Measurements from ENCODE around the gene VRK3. TPM values are rescaled to one million over a fixed set of nuclear protein-coding genes. Genes with fewer than 3 reads are reported as not detected.

The VRK3 gene
- total and polyA plus RNA-seq, 2 donors (not counting 3 experiments of a cell fraction or from before 2014, with no cell fraction given) = 20.4 to 36.0 TPM

GRCh38 chr19:49957262-49957915 is 67.8 kb downstream of the VRK3 start:
- TF ChIP-seq JUN (IDR thresholded peaks at IDR 0.05; ENCODE audit: borderline replicate concordance, insufficient read depth, insufficient read length, low read depth) (no peak), POLR2A (IDR thresholded peaks at IDR 0.05; ENCODE audit: low read depth, low read length) (no peak), MYC (IDR thresholded peaks at IDR 0.05; ENCODE audit: low read depth, low read length) (no peak), FOS (IDR thresholded peaks at IDR 0.05; ENCODE audit: borderline replicate concordance, insufficient read depth, low read length) (no peak), EZH2 (IDR thresholded peaks at IDR 0.05; ENCODE audit: borderline replicate concordance, low read depth, low read length, severe bottlenecking) (no peak)
- CTCF ChIA-PET = interaction anchor here (0.8 to 0.9 kb wide), 2 partner anchors 19 to 30 kb away, joined by 3 read pairs; no protein-coding TSS in a partner anchor
- Histone ChIP-seq H3K27ac (ENCODE audit: insufficient read depth, low read depth, low read length) (no peak overlapping the region), H3K9ac (replicated peaks; ENCODE audit: extremely low read depth, insufficient read depth, low read length) (no peak overlapping the region), H4K20me1 (replicated peaks; ENCODE audit: control insufficient read depth, extremely low read depth, insufficient read depth, low read length) (no peaks in the 10 kb centered on the region), H3K27me3 (ENCODE audit: control insufficient read depth in 2 of 2, insufficient read depth in 2 of 2, low read length in 2 of 2) (peaks cover 9 to 16% of the 10 kb centered on the region in 2 experiments), H3K79me2 (ENCODE audit: control insufficient read depth, insufficient read depth, low read length) (no peaks in the 10 kb centered on the region), H3K4me3 (replicated peaks in 1 of 3; ENCODE audit: insufficient read depth in 1 of 3, low read depth in 1 of 3, low read length in 3 of 3) (no peak overlapping the region), H3K36me3 (ENCODE audit: control insufficient read depth in 2 of 2, extremely low read depth in 1 of 2, insufficient read depth in 2 of 2, low read length in 2 of 2) (no peaks in the 10 kb centered on the region), H3K4me1 (ENCODE audit: control insufficient read depth, extremely low read depth, insufficient read depth, low read length) (peaks cover 5% of the 10 kb centered on the region), H2AFZ (ENCODE audit: low read depth, low read length) (no peak overlapping the region), H3K4me2 (ENCODE audit: insufficient read depth, low read length) (no peak overlapping the region), H3K9me1 (replicated peaks; ENCODE audit: control insufficient read depth, extremely low read depth, insufficient read depth, low read length) (no peaks in the 10 kb centered on the region), H3K9me3 (replicated peaks; ENCODE audit: control insufficient read depth, insufficient read depth, low read length) (no peaks in the 10 kb centered on the region)
- BruUV-seq (replicated peaks) = no TSS peak
- FAIRE-seq (no peak), DNase-seq (ENCODE audit: low read depth, low spot score) (no peak)
- intact Hi-C loops (cut with micrococcal nuclease) (no loop called here), dilution Hi-C loops (cut with MboI; ENCODE audit: extremely low pct_ligation_motif_present, low sequenced_read_pairs) (no loop called here)
- POLR2A ChIA-PET = no interaction called here

- Histone ChIP-seq H2AFZ (ENCODE audit: low read depth, low read length) (no peak overlapping the region), H3K9me3 (replicated peaks; ENCODE audit: control insufficient read depth, insufficient read depth, low read length) (no peaks in the 10 kb centered on the region), H3K4me2 (ENCODE audit: insufficient read depth, low read length) (no peak overlapping the region), H3K79me2 (ENCODE audit: control insufficient read depth, insufficient read depth, low read length) (no peaks in the 10 kb centered on the region), H3K36me3 (ENCODE audit: control insufficient read depth in 2 of 2, extremely low read depth in 1 of 2, insufficient read depth in 2 of 2, low read length in 2 of 2) (no peaks in the 10 kb centered on the region), H3K4me1 (ENCODE audit: control insufficient read depth, extremely low read depth, insufficient read depth, low read length) (peaks cover 5% of the 10 kb centered on the region), H3K9me1 (replicated peaks; ENCODE audit: control insufficient read depth, extremely low read depth, insufficient read depth, low read length) (no peaks in the 10 kb centered on the region), H4K20me1 (replicated peaks; ENCODE audit: control insufficient read depth, extremely low read depth, insufficient read depth, low read length) (no peaks in the 10 kb centered on the region), H3K9ac (replicated peaks; ENCODE audit: extremely low read depth, insufficient read depth, low read length) (no peak overlapping the region), H3K4me3 (replicated peaks in 1 of 3; ENCODE audit: insufficient read depth in 1 of 3, low read depth in 1 of 3, low read length in 3 of 3) (no peak overlapping the region), H3K27ac (ENCODE audit: insufficient read depth, low read depth, low read length) (no peak overlapping the region), H3K27me3 (ENCODE audit: control insufficient read depth in 2 of 2, insufficient read depth in 2 of 2, low read length in 2 of 2) (peaks cover 9 to 16% of the 10 kb centered on the region in 2 experiments)
- dilution Hi-C loops (cut with MboI; ENCODE audit: extremely low pct_ligation_motif_present, low sequenced_read_pairs) = no loop called here
- ChIA-PET CTCF (no interaction called here), POLR2A (no interaction called here)
- DNase-seq (ENCODE audit: low read depth, low spot score) = no peak
- FAIRE-seq = no peak
- no TSS peak for BruUV-seq (replicated peaks)
- TF ChIP-seq CTCF (IDR thresholded peaks at IDR 0.05; ENCODE audit: extremely low read depth in 1 of 2, insufficient read depth in 1 of 2, low read depth in 1 of 2, low read length in 2 of 2) (no peak), JUN (IDR thresholded peaks at IDR 0.05; ENCODE audit: borderline replicate concordance, insufficient read depth, insufficient read length, low read depth) (no peak), MAX (IDR thresholded peaks at IDR 0.05; ENCODE audit: insufficient read depth, insufficient read length) (no peak)
- intact Hi-C loops (cut with micrococcal nuclease) = no loop called here
Observed at GRCh38 chr19:49956115-49956495, 69.1 kb downstream of the VRK3 start.

All from endothelial cell of umbilical vein (primary cell).